GM19468 (cell line): ENCODE measurements around the gene ZBTB21.

Source experiments
- ATAC-seq: cut with Tn5 transposase; IDR thresholded peaks from one replicate; pipeline ENCODE4 v1.9.1; 2021; ENCODE audit warnings: mild to moderate bottlenecking, moderate library complexity, moderate number of reproducible peaks; ENCODE audit not compliant: unreplicated experiment; ENCODE audit errors: extremely low read depth

Gene ZBTB21

GRCh38 chr21:42009831-42010506 is at the start of gene ZBTB21:
ZBTB21 (minus strand) TSS chr21:42010360; CDS start chr21:41994095, 16,265 bp downstream.
- peak; percentile 43 for ATAC-seq

DNA sequence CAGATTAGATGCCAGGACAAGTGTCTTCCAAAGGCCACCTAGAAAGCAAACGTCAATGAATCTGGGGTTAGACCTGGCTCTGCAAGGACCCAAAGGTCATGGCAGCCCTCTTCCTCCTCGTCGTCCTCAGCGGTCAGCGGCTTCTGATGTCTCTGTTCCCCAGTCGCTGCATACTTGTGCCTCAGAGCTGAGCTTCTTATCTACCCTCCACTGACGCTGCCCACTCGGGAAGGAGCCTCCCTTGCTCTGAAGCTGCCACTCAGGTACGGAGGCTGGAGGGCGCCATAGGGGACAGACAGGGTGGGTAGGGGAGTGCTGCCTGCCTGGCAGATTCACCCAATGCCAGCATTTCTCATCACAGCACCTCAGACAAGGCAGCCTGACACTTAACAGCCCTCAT is 49.6 kb upstream of the ZBTB21 start:
- no peak for ATAC-seq

DNA sequence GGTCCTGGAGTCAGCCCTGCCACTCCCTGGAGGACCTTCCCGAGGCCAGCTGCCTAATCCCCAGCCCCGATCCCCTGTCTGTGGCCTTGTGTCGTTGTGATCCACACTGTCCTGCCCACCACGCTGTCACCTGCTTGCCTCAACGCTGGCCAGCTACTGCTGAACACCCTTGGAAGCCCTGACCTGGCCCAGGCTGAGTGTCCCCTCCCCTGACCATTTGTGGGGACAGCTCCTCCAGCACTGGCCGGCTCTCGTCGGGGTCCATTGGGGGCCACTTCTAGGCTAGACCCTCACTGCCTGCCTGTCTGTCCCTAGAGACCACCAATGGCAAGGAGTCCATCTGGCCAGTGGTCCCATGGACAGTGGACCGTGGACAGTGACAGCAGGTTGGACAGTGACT is 49.0 kb upstream of the ZBTB21 start:
- no peak for ATAC-seq

GRCh38 chr21:42058631-42059111 is 48.5 kb upstream of the ZBTB21 start:
- no peak for ATAC-seq

GRCh38 chr21:42057851-42058437 is 47.8 kb upstream of the ZBTB21 start:
- ATAC-seq: no peak

GRCh38 chr21:42056996-42057689 is 47.0 kb upstream of the ZBTB21 start:
- no peak for ATAC-seq

GRCh38 chr21:42056468-42056867 is 46.3 kb upstream of the ZBTB21 start:
- no peak for ATAC-seq

DNA sequence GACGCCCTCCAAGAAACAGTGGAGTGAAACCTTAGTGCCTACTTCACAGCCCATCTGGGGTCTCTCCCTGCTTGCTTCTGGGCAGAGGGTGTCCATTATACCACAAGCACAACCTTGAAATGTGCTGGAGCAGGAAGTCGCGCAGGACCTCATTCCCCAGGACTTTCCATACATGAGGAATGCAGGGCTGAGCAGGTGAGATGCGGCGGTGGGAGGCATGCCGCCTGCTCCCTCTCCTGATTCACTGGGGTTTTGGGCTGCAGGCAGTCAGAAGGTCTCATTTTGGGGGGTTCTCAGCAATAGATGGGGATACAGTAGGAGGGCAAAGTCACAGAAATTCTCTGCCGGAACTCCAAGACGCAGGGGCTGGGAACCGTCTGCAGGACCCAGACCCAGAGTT is 45.3 kb upstream of the ZBTB21 start:
- no peak for ATAC-seq

DNA sequence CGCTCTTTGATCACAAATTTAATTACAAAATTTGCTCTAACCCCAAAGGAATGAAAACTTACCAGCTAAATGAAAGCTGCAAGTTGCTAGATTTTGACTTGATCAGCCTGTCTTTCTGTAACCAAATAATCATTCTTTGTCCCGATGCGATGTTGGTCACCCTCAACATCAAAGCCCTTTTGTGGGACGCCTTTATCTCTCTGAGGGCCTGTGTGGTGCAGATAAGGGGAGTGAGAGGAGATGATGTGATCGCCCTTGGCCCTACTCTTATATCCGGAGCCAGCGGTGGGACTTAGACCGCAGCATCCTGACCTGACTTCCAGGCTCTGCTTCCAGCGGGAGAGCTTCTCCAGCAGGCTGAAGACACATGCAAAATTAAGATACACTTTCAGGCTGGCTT is 41.6 kb upstream of the ZBTB21 start:
- no peak for ATAC-seq

DNA sequence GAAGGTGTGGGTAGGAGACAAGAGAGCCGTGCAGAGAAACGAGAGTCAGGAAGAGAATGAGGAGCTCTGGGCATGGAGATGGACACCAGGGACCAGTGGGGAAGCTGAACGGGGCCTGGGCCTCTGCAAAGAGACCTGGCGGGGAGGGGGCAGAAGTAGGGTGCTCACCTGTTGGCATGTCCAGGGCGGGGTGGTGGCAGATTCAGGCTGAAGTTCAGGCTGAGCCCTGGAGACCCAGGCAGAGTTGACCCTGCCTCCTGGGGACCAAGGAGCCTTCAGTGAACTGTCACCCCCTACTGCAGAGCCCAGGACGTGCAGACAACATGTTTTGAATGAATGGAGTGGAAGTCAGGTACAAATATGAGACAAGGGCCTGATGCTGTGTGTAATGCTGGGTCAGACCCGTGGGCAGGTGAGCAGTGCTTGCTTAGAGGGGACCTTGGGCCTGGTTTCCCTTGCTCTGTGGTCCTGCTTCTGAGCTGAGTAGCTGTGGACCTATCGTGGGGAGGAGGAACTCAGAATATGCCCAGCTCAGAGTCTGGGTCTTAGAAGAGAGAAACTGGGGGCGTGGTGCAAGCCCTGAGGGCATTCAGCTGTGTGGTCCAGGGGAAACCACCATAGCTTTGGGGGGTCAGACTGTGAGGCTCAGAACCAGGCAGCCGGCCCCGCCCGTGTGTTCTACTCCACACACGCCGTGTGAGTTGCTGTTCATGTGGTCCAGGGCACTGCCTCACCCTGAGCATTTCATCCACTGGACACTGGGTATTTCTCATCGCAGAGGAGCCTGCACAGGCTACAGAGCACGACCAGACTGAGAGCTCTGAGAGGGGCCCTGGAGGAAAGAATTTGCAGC is 39.6 kb upstream of the ZBTB21 start:
- ATAC-seq: no peak

DNA sequence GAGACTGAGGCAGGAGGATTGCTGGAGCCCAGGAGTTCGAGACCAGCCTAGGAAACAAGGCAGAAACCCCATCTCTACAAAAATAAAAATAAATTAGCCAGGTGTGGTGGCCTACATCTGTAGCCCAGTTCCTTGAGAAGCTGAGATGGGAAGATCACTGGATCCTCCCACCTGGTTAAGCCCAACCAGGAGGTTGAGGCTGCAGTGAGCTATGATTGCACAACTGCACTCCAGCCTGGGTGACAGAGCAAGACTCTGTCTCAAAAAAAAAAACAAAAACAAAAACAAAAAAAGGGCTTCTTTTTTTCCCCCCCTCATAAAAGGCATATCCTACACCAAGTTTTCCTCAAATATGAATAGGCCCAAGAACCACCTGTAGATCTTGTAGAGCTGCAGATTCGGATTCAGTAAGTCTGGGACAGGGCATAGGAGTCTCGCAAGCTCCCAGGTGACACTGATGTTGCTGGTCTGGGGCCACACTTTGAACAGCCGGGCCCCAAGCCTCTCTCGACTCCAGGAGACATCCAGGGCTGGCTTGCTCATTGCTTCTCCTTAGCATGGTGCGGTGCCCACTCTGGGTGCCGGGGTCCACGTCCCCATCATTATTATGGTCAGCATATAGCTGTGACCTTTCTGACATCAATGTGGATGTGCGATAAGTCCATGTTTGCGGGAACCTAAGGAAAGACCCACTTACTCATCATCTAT is 38.9 kb upstream of the ZBTB21 start:
- no peak for ATAC-seq

DNA sequence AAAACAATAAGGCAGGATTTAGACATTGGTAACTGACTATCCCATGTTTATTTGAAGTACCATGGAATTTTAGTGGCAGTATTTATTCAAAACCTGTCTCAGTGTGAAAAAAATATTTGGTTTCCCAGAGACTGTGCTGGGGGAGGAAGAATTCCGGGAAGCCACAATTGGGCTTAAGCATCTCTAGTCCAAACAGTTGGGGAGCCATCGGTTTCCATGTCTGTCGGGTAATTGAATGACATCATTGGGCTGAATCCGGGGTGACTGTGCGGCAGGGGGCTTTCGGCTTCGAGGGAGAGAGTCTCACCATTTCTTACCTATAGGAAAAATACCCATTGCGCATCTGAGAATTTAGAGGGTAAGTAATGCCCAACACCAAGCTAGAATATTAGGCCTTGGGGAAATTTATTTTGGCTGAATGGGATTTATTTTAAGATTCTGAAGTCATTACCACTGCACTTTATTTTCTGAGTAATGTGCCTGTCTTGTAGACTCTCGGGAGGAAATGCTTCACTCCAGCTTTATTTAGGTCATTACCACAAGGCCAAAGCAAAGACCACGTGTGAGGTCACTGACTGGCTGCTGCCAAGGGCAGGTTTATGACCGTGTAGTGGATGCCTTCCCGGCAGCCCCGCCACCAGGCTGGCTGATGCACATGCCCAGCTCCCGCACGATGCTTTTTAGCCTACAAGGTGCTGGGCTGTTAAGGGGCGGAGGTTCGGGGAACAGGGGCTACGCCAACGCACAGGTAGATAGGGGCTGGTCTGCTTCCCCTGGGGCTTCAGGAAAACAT is 37.9 kb upstream of the ZBTB21 start:
- no peak for ATAC-seq

DNA sequence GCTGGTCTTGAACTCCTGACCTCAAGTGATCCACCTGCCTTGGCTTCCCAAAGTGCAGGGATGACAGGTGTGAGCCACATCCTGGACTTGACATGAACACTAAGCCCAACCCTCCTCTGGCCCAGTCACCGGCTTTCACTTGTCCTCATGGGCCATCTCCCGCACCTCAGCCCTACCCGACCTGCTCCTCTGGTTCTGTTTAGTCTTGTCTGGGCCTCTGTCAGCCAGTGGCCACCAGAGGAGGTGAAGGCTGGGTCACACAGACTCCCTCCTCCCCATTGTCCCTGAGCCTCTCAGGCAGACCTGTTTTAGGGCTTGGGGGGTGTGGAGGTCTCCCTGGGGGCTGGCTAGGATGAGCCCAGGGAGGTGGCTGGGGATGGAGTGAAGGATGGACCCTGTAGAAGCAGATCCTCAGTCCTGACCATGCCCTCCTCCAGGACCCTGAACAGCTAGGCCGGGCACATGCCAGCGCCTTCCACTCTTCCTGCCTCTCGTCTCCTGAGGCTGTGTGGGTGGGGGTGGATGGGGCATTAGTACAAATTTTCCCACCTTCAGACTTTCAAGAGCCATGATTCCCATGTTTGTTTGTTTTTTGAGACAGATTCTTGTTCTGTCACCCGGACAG is 34.8 kb upstream of the ZBTB21 start:
- ATAC-seq: no peak

DNA sequence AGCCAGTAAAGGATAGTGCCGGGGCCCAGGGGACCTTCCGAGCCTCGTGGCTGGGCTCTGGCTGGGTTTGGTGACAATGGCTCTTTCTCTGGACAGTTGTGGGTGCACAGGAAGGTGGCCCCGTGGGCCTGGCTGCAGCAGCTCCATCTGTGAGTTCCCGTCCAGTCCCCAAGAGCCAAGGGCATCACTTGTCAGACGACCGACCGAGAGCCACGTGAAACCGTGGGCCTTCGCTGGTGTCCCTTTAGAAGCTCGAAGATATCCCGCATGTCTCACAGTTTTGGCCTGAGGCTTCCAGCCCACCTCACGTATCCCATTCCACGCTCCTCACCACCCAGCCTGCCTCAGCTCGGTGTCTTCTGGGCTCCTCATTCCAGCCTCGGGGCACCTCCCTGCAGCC is 33.8 kb upstream of the ZBTB21 start:
- ATAC-seq: no peak

DNA sequence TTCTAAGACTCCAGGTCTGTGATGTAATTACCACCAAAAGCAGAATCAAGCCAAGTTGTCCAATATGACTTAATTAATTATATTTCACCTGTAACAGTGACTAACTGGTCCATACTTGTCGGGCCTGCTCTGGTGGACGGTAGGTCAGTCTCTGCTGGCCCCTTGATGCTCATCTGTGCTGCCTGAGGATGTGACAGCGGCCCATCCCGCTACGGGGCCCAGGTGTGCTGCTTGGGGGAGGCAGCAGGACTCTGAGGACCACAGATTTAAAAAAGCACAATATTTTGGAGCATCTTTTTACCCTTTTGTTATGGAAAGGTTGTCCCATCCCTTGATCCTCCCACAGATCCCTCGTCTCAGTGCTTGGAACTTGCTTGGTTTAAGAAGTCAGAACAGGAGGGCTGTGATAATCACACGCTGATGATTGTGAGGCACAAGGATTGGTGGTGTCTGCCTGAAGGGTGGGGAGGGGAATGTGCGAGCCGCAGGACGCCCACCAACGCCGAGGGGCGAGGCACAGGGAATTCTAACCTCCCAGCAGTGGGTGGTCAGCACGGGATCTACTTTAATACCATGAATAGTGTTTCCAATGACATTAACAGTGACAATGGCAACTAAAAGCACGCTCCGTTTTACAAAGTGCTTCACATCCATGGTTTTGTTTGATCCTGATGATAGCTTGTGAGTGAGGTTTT is 33.2 kb upstream of the ZBTB21 start:
- ATAC-seq: no peak

DNA sequence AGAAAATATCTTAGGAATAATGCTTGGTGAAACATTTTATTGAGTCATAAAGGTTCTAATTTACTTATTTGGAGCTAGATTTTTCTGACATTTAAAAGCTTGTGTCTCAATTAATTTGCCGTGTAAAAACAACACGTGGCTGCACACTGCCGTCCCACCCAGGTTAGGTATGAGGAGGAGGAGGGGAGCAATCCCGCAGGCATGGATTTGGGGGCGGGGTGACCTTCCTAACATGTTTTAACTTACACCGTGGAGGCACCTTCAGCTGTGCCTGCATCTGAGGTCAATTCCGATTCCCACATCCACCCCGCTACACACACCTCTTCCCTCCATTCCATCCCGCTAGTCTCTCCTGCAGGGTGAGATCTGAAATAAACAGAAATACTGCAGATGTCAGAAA is 32.5 kb upstream of the ZBTB21 start:
- ATAC-seq: no peak

DNA sequence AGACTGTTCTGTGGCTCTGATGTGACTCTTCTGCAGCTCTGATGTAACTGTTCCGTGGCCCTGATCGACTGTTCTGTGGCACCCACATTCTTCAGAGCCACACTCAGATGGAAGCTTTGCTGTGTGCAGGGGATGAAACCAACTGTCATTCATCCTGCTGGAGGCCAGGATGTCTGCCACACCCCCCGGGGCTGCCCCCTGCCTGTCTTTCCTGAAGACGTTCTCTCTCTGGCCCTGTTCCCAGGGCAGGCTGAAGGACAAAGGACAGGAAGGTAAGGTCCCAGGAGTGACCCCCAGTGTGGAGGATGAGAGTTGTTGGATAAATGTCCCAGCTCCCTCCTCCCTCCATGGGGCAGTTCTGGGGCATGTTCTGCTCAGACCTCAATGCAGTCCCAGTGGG is 31.6 kb upstream of the ZBTB21 start:
- no peak for ATAC-seq

- no peak for ATAC-seq
Observed at GRCh38 chr21:42041246-42041645, 31.1 kb upstream of the ZBTB21 start.
